Measurements from ENCODE around the gene NCF4. TPM values are rescaled to one million over a fixed set of nuclear protein-coding genes. Genes with fewer than 3 reads are reported as not detected.
A peak's percentile ranks its signal among the peaks of the same experiment; 100 is the strongest.

NCF4 gene
- total RNA-seq, 1 donor from 2014 or later = not detected

- FAIRE-seq (no peak), DNase-seq (ENCODE audit: low read depth) (no peak)
- Histone ChIP-seq H3K27me3 (ENCODE audit: control insufficient read depth, insufficient read depth, low read length) (no peaks in the 10 kb centered on the region), H3K36me3 (ENCODE audit: control insufficient read depth, insufficient read depth, low read length) (no peaks in the 10 kb centered on the region), H3K4me3 (ENCODE audit: low read depth, low read length) (no peak overlapping the region)
- TF ChIP-seq, protein P1, sequence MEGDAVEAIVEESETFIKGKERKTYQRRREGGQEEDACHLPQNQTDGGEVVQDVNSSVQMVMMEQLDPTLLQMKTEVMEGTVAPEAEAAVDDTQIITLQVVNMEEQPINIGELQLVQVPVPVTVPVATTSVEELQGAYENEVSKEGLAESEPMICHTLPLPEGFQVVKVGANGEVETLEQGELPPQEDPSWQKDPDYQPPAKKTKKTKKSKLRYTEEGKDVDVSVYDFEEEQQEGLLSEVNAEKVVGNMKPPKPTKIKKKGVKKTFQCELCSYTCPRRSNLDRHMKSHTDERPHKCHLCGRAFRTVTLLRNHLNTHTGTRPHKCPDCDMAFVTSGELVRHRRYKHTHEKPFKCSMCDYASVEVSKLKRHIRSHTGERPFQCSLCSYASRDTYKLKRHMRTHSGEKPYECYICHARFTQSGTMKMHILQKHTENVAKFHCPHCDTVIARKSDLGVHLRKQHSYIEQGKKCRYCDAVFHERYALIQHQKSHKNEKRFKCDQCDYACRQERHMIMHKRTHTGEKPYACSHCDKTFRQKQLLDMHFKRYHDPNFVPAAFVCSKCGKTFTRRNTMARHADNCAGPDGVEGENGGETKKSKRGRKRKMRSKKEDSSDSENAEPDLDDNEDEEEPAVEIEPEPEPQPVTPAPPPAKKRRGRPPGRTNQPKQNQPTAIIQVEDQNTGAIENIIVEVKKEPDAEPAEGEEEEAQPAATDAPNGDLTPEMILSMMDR (IDR thresholded peaks at IDR 0.05; ENCODE audit: insufficient read depth, low read length, severe bottlenecking) = no peak
These were observed 26.4 kb downstream of the NCF4 start for GRCh38 chr22:36887162-36887561.

DNA sequence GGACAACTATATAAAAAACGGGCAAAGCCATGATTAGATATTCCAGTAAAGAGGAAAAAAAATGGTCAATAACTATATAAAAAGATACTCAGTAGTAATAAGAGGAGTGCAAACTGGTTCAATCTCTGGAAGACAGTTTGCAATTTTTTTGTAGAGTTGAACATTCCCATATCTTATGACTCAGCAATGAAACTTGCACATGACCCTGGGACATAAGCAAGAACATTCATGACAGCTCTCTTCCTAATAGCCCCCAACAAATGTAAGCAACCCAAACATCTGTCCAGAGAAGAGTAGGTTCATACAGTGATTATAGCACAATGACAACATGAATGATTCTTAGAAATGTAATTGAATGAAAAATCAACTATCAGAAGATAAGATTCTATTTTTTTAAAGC, 30.8 kb downstream of the NCF4 start:
- TF ChIP-seq, protein P1 (IDR thresholded peaks at IDR 0.05; ENCODE audit: insufficient read depth, low read length, severe bottlenecking) = no peak
- no peaks in the 10 kb centered on the region for H3K27me3 ChIP-seq (ENCODE audit: control insufficient read depth, insufficient read depth, low read length)
- DNase-seq (ENCODE audit: low read depth) (no peak), FAIRE-seq (no peak)
- H3K4me3 ChIP-seq (ENCODE audit: low read depth, low read length) = no peak overlapping the region
- no peaks in the 10 kb centered on the region for H3K36me3 ChIP-seq (ENCODE audit: control insufficient read depth, insufficient read depth, low read length)

DNA sequence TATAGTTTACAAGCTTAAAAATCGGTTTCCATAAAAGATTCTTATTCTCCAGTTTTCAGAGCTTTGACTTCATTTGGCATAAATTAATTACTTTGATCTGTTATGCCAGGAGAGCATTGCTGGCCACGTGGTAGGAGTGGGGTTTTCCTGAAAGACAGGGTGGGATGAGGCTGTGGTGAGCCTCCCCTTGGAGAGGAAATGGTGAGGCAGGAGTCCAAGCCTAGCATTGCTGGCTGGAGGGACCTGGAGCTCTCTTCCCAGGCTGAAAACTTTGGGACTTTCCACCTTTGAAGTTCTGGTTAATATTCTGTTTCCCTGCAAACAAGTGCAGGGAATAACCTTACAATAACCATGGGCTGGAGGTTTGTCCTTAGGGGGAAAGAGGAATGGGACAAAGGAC, 31.5 kb downstream of the NCF4 start:
- FAIRE-seq (no peak), DNase-seq (ENCODE audit: low read depth) (no peak)
- H3K27me3 ChIP-seq (ENCODE audit: control insufficient read depth, insufficient read depth, low read length) = no peaks in the 10 kb centered on the region
- no peak overlapping the region for H3K4me3 ChIP-seq (ENCODE audit: low read depth, low read length)
- TF ChIP-seq, protein P1 (IDR thresholded peaks at IDR 0.05; ENCODE audit: insufficient read depth, low read length, severe bottlenecking) = no peak
- H3K36me3 ChIP-seq (ENCODE audit: control insufficient read depth, insufficient read depth, low read length) = no peaks in the 10 kb centered on the region

DNA sequence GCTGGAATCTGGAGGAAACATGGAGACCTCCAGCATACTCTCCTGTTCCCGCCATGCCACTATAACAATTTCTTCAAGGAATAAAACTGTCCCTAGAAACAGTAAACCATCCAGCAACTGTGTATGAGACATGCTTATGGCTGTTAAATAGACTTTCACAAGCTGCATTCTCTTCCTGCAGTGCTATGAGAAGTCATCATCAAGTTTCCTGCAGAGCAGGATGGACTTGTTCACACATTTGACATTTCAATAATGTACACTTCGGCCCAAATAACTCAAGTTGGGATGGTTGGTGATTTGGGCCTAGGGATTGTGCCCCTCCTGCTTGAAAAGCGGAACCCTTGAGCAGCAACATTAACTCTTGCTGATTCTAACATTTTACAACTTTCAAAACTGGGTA, 32.5 kb downstream of the NCF4 start:
- TF ChIP-seq, protein P1 (IDR thresholded peaks at IDR 0.05; ENCODE audit: insufficient read depth, low read length, severe bottlenecking) = no peak
- H3K4me3 ChIP-seq (ENCODE audit: low read depth, low read length) = no peak overlapping the region
- FAIRE-seq (no peak), DNase-seq (ENCODE audit: low read depth) (no peak)
- H3K36me3 ChIP-seq (ENCODE audit: control insufficient read depth, insufficient read depth, low read length) = no peaks in the 10 kb centered on the region
- no peaks in the 10 kb centered on the region for H3K27me3 ChIP-seq (ENCODE audit: control insufficient read depth, insufficient read depth, low read length)

DNA sequence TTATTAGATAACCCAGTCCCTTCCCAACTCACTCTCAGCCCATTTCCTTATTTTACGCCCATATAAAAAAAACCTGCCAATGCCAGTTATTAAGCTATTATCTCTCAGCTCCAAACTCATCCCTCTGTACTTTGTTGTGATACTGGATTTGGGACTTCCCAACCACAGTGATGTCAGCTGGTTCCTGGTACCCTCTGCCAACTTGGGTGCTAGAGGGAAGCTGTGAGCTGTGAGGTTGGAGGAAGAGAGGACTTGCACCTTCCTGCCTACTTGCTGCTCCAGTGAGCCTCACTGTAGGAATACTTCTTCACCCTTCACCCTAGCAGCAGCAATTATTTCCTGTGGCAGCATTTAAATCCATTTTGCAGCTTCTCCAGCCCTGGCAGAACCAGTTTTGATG, 33.5 kb downstream of the NCF4 start:
- H3K36me3 ChIP-seq (ENCODE audit: control insufficient read depth, insufficient read depth, low read length) = no peaks in the 10 kb centered on the region
- DNase-seq (ENCODE audit: low read depth) (no peak), FAIRE-seq (no peak)
- peaks cover 3% of the 10 kb centered on the region for H3K27me3 ChIP-seq (ENCODE audit: control insufficient read depth, insufficient read depth, low read length)
- H3K4me3 ChIP-seq (ENCODE audit: low read depth, low read length) = no peak overlapping the region
- TF ChIP-seq, protein P1 (IDR thresholded peaks at IDR 0.05; ENCODE audit: insufficient read depth, low read length, severe bottlenecking) = no peak

DNA sequence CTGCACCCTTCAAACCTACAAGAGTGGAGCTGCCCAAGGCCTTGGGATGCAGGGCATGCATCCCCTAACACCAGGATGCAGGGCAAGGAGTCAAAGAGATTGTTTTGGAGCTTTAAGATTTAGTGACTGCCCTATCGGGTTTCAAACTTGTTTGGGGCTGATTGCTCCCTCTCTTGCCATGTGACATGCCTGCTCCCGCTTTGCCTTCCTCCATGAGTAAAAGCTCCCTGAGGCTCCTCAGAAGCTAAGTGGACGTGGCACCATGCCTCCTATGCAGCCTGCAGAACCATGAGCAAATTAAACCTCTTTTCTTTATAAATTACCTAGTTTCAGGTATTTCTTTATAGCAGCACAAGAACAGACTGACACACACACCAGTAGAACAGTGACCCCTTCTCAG, 36.8 kb downstream of the NCF4 start:
- Histone ChIP-seq H3K27me3 (ENCODE audit: control insufficient read depth, insufficient read depth, low read length) (peaks cover 5% of the 10 kb centered on the region), H3K4me3 (ENCODE audit: low read depth, low read length) (no peak overlapping the region), H3K36me3 (ENCODE audit: control insufficient read depth, insufficient read depth, low read length) (no peaks in the 10 kb centered on the region)
- TF ChIP-seq, protein P1 (IDR thresholded peaks at IDR 0.05; ENCODE audit: insufficient read depth, low read length, severe bottlenecking) = no peak
- FAIRE-seq (peak; percentile 72), DNase-seq (ENCODE audit: low read depth) (no peak)
